Right atrium auricular region (tissue), 2 donors: ENCODE results near the gene FMNL3. TPM values are rescaled to one million over a fixed set of nuclear protein-coding genes. Genes with fewer than 3 reads are reported as not detected.

ENCODE experiments used
- DNase-seq: peaks from one replicate; pipeline ENCODE4 v3.0.0-alpha.2; 2019; ENCODE audit warnings: low spot score
- H3K27ac ChIP-seq, 2 donors: fragments of 200-600 bp; sonication (generic); 1 replicate in 1 of 2; 2 replicates in 1 of 2; pipeline ENCODE4 v1.5.1; 2016 to 2019
- H3K27me3 ChIP-seq, 2 donors: fragments of 200-600 bp; sonication (generic); one replicate each; pipeline versions ENCODE4 v1.5.1 to v1.6.0; 2017 to 2019
- H3K36me3 ChIP-seq: fragments of 200-600 bp; sonication (generic); one replicate; pipeline ENCODE4 v1.5.1; 2016
- H3K4me1 ChIP-seq, 2 donors: fragments of 200-600 bp; sonication (generic); one replicate each; pipeline versions ENCODE4 v1.5.1 to v1.6.0; 2017 to 2019
- H3K4me3 ChIP-seq, 2 donors: fragments of 200-600 bp; sonication (generic); 1 replicate in 1 of 2; 2 replicates in 1 of 2; pipeline ENCODE4 v1.5.1; 2017 to 2019; ENCODE audit warnings: mild to moderate bottlenecking in 1 of 2, moderate library complexity in 1 of 2
- H3K9me3 ChIP-seq, 2 donors: fragments of 200-600 bp; sonication (generic); one replicate each; pipeline ENCODE4 v1.5.1; 2019
- CTCF ChIP-seq, 2 donors: fragments of 200-600 bp; sonication (generic); IDR thresholded peaks; one replicate each; pipeline ENCODE4 v1.5.1; 2019; ENCODE audit warnings: antibody characterized with exemption in 2 of 2
- total RNA-seq, 2 donors: library from RNA; depleted of rRNA; stranded (reverse); fragments of >200 nt; gene quantifications; one replicate each; pipeline ENCODE4 v1.1.0, GENCODE V29; 2016

The FMNL3 gene
- total RNA-seq, 2 donors from 2014 or later, result 9.0 to 19.7 TPM

DNA sequence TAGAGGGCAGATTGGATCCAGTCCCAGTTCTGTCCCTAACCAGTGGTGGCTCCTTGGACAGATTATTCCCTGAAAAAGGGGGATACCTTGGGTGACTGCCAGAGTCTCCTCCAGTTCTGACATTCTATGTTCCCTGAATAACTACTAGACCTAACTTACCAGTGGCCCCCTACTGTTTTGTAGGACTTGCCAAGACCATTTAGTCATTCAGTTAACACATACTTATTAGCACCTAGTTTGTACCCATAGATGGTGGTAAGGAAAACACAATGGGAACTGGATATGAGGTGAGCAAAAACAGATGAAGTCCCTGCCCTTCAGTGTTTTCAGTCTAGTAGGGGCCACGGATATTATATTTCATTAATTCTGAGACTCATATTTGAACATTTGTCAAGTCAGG lies 80.4 kb downstream of the FMNL3 start:
- no peak for TF ChIP-seq CTCF (IDR thresholded peaks at IDR 0.05)
- Histone ChIP-seq H3K36me3 (peaks cover 3% of the 10 kb centered on the region), H3K4me1 (peaks cover 0 to 15% of the 10 kb centered on the region in 2 donors), H3K27me3 (no peaks in the 10 kb centered on the region), H3K9me3 (no peaks in the 10 kb centered on the region), H3K27ac (no peak overlapping the region), H3K4me3 (no peak overlapping the region)
- no peak for DNase-seq

DNA sequence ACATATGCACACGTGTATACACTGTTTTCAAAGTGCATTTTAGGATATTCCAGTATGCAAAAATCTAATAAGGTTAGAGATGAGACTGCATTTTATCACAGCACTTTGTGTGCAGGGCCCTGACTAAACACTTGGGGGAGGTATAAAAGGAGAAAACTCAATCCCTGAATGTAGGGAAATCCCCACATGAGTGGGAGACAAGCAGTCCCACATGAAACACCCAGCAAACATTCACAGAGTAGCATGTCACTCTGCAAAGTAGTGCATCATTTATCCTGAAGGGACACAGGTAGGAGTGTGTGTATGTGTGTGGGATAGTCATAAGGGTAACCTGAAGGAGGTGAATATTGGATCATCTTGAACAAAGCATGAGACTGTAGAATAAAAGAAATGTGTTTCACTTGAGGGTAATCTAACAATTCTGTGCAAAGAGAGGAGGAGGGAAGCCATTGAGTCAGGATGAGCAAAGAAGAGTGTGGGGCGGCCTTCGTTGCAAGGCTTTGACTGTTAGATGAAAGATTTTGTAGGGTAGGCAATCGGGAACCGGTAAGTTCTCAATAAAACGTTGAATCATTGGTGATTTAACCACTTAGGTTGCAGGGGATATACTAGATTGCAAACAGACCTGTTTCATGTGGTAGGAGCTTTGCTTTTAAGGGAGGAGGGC lies 80.9 kb downstream of the FMNL3 start:
- no peak for DNase-seq
- no peaks in the 10 kb centered on the region for H3K9me3 ChIP-seq
- no peak overlapping the region for H3K27ac ChIP-seq
- no peaks in the 10 kb centered on the region for H3K27me3 ChIP-seq
- TF ChIP-seq CTCF (IDR thresholded peaks at IDR 0.05), result peak in 1 of 2 donors; percentile 13
- H3K4me3 ChIP-seq, result no peak overlapping the region
- peaks cover 0 to 21% of the 10 kb centered on the region in 2 donors for H3K4me1 ChIP-seq
- no peaks in the 10 kb centered on the region for H3K36me3 ChIP-seq

DNA sequence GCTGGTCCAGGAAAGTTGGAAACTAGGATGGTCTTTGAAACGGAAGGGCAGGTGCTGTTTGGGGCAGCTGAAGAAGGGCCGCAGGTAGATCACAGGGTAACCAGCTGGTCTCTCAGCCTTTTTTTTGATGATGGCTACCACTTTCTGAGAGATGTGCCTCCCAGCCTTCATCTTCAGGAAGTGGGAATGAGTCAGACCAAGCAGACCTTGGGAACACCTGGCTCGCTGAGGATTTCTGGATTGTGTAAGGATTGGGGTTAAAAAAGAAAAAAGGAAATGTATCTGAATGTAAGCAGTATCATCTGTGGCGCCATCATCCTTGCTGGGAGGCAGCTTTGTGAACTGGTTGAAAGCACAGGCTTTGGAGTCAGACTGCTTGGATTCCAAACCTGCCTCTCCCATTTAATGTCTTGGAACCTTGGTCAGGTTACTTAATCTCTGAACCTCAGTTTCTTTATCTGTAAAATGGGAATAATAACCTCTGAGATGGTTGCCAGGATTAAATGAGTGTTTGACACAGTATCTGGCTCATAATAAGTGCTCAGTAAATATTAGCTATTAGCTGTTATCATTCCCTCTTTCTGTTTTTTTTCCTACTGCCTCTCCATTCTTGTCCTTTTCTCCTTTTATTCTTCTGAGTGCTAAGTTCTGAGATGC lies 82.2 kb downstream of the FMNL3 start:
- H3K27me3 ChIP-seq, result no peaks in the 10 kb centered on the region
- H3K36me3 ChIP-seq, result no peaks in the 10 kb centered on the region
- H3K9me3 ChIP-seq, result no peaks in the 10 kb centered on the region
- H3K4me1 ChIP-seq, result peaks cover 0 to 21% of the 10 kb centered on the region in 2 donors
- H3K4me3 ChIP-seq, result no peak overlapping the region
- DNase-seq, result no peak
- no peak for TF ChIP-seq CTCF (IDR thresholded peaks at IDR 0.05)
- no peak overlapping the region for H3K27ac ChIP-seq

- Histone ChIP-seq H3K36me3 (no peaks in the 10 kb centered on the region), H3K9me3 (no peaks in the 10 kb centered on the region), H3K4me1 (peaks cover 0 to 21% of the 10 kb centered on the region in 2 donors), H3K4me3 (peak within 1 kb of the TSS; percentile 51 to 65), H3K27me3 (no peaks in the 10 kb centered on the region), H3K27ac (peak within 1 kb of the TSS; percentile 81 to 86)
- DNase-seq, result peak; percentile 85
- peak; percentile 34 to 70 for TF ChIP-seq CTCF (IDR thresholded peaks at IDR 0.05)
Measured at GRCh38 chr12:49623142-49623904, 83.9 kb downstream of the FMNL3 start, which contains the start of gene PRPF40B. TSS of gene PRPF40B (plus strand) at chr12:49623561. CDS start at chr12:49623591, 30 bp downstream.

DNA sequence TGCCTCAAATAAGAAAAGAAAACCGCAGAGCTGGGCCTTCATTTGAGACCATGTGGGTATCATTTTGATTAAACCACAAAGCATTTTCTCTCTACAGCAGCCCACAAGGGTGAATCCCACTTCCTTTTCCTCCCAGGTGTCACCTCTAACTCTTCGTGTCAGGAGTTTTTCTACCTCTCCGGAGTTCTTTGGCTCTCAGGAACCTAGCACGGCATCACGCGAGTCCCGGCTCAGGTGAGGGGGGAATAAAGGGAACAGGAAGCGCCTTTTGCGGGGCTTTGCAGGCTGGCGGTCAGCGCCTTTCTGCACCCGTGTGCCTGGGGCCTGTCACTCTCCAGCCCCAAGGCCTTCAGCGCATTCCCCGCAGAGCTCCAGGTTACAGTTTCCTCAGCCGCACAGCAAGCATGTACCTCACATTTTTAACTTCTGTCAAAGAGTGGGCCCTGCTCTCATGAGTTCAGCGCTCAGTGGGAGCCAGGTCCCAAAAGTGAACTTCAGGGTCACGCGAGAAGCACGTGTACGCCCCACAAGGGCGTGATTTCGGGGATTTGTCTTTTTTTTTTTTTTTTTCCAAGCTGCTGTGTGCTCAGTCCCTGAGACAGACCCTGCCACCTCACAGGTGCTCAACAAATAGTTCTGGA lies 84.6 kb downstream of the FMNL3 start:
- Histone ChIP-seq H3K9me3 (no peaks in the 10 kb centered on the region), H3K4me3 (peak overlapping the region; percentile 51 to 65), H3K4me1 (peaks cover 0 to 21% of the 10 kb centered on the region in 2 donors), H3K27me3 (no peaks in the 10 kb centered on the region), H3K36me3 (no peaks in the 10 kb centered on the region), H3K27ac (peak overlapping the region; percentile 81 to 86)
- no peak for TF ChIP-seq CTCF (IDR thresholded peaks at IDR 0.05)
- no peak for DNase-seq
